Measurements from ENCODE around the gene MAST2.

Gene MAST2

DNA sequence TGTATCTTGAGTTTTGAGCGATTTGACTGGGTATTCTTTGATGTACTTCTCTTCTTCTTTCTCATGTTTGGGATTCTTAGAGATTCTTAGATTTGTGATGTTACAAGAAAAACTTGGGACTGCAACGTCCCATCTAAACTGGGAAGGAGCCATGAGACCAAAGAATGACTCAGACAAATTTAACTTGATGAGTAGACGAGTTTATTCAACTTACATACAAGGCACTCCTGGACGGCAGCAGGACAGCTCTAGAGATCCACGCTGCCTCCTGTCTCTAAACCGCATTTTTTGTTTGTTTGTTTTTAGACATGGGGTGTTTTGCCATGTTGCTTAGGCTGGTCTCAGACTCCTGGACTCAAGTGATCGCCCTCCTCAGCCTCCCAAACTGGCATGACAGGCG lies 191.9 kb downstream of the MAST2 start:
- no peak for TF ChIP-seq CTCF (conservative IDR thresholded peaks at IDR 0.05)
- no peak for TF ChIP-seq ZFX (IDR thresholded peaks at IDR 0.05)
- no peak overlapping the region for H3K27ac ChIP-seq

GRCh38 chr1:45998020-45998617 lies 194.7 kb downstream of the MAST2 start:
- H3K27ac ChIP-seq, result no peak overlapping the region
- TF ChIP-seq CTCF (conservative IDR thresholded peaks at IDR 0.05) (no peak), ZFX (IDR thresholded peaks at IDR 0.05) (no peak)

DNA sequence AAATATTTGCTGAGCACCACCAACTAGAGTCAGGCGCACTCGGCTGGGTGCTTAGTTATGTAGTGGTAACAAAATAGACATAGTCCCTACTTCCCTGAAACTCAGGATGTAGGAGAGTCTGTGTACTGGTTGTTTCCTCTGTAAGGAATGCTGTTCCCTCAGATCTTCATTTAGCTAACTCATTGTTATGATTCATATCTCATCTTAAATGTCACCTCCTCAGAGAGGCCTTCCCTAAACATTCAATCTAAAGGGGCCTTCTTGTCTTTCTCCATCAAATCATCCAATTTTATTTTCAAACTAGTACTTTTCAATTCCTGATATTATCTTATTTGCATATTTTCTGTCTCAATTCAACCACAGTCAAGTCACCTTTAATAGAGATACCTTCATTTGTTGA lies 196.1 kb downstream of the MAST2 start:
- H3K27ac ChIP-seq, result no peak overlapping the region
- TF ChIP-seq CTCF (conservative IDR thresholded peaks at IDR 0.05) (no peak), ZFX (IDR thresholded peaks at IDR 0.05) (no peak)

DNA sequence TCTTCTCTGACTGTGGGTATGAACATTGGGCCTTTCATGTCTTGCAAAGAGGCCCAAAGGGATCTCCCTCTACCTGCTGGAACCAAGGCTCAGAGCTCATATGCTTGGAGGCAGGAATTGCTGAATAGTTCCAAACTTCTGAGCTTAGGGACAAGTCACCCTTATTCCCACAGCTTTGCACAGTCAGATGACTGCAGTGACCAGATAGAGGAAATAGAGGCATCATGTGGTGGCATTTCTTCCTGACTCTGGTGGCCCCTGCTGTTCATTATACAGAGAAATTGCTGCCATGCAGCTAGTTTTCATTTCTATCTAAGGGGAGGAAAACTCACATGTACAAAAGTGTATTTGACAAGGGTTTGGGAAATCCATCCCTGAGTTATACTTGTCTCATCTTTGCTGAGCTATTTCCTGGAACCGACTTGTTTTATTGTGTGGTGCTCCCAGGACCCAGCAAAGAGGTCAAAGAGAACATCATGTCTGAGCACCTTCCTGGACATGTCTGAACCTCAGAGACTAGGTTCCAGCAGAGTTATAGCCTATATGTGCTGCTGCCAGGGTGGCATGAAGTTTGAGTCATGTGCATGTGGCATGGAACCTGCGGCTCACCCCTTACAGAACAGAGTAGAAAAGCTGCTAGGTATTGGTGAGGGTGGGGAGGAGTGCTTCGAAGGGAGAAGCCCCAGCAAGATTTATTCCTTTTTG lies 197.8 kb downstream of the MAST2 start:
- H3K27ac ChIP-seq, result no peak overlapping the region
- no peak for TF ChIP-seq CTCF (conservative IDR thresholded peaks at IDR 0.05)
- no peak for TF ChIP-seq ZFX (IDR thresholded peaks at IDR 0.05)

DNA sequence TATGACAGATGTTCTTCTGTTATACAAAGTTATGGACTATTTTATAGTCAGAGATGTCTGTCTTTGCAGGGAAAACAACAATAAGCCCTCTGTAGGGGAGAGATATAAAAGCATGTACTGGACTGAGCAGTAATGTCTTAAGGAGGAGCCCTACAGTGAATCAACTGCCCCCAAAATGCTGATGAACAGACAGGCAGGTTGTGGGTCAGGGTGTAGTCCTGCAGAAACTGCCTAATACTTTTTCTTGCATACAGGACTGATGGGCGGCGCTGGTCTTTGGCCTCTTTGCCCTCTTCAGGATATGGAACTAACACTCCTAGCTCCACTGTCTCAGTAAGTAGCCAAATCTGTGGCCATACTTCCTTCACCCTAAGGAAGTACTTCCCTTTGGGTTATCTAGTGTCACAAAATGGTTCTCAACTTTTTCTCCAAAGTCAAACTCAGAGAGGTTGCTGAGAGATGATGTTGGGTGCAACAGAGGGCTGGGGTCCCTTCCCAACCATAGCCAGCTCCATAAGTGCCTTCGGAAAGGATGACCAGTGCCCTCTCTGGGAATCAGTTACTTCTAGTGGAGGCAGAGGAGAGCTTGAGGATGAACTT lies 199.2 kb downstream of the MAST2 start:
- TF ChIP-seq CTCF (conservative IDR thresholded peaks at IDR 0.05), result no peak
- no peak for TF ChIP-seq ZFX (IDR thresholded peaks at IDR 0.05)
- H3K27ac ChIP-seq, result no peak overlapping the region

DNA sequence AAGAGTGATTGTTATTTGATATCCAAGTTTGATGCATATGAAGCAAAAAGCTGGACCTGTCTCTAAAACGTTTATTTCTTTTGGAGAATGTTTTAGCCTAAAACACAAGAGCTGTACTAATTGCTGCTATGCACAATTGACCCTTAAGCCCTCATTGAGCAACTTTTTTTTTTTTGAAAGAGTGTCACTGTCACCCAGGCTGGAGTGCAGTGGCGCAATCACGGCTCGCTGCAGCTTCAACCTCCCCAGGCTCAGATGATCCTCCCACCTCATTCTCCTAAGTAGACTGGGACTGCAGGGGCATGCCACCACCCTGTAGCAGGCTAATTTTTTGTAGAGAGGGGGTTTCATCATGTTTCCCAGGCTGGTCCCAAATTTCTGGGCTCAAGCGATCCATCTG lies 199.9 kb downstream of the MAST2 start:
- no peak overlapping the region for H3K27ac ChIP-seq
- TF ChIP-seq CTCF (conservative IDR thresholded peaks at IDR 0.05), result no peak
- no peak for TF ChIP-seq ZFX (IDR thresholded peaks at IDR 0.05)

DNA sequence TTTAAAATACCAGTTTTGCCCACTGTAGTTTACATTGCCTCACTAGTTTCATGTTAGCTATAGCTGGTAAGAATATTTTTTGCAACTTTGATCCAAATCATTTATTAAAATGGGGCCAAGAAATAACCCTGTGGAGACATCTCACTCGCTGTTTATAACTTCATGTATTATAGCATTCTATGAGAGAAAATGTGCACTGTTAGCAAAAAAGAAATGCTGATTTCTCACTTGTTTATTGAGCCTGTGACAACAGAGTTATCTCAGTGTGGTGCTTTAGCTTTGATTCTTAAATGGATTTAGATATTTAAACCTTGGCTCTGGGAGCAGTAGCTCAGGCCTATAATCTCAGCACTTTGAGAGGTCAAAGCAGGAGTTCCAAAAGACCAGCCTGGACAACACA lies 201.1 kb downstream of the MAST2 start:
- TF ChIP-seq ZFX (IDR thresholded peaks at IDR 0.05) (no peak), CTCF (conservative IDR thresholded peaks at IDR 0.05) (no peak)
- no peak overlapping the region for H3K27ac ChIP-seq

Measured in C4-2B (cell line).